IPS-18c (cell line): ENCODE results near the gene DIPK1B.
"Not testable (repeated sequence)": the region's sequence is repeated elsewhere in the genome, so short reads cannot be mapped to it uniquely, and the experiment has no call there.

ENCODE experiments used
- H3K4me3 ChIP-seq: 2 replicates; pipeline ENCODE4 v1.7.0; 2013; ENCODE audit warnings: low read depth, mild to moderate bottlenecking, low read length, moderate library complexity; ENCODE audit not compliant: insufficient read depth
- H3K9me3 ChIP-seq: one replicate; pipeline ENCODE4 v1.6.1; 2013; ENCODE audit warnings: mild to moderate bottlenecking, low read length, moderate library complexity; ENCODE audit not compliant: control insufficient read depth, insufficient read depth

The DIPK1B gene

GRCh38 chr9:136750526-136750925, 38.2 kb downstream of the DIPK1B start:
- Histone ChIP-seq H3K9me3 (no peaks in the 10 kb centered on the region), H3K4me3 (no peak overlapping the region)

DNA sequence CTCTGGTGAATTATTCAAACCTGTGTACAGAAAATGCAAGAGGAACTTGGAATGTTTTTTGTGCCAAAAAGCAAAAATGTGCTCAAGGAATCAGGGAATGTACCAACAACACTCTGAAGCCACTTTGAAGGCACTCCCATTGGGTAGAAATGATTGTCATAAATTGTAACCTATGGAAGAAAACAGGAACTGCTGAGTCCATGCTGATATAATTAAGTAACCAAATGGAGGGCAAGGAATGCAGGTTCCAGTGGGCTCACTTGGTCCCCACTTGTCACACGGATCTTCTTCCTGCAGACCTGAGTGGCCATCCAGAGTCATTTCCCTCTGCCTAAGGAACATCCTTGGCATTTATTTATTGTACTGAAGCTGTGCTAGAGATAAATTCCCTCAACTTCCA, 38.9 kb downstream of the DIPK1B start:
- Histone ChIP-seq H3K9me3 (no peaks in the 10 kb centered on the region), H3K4me3 (no peak overlapping the region)

- no peak overlapping the region for H3K4me3 ChIP-seq
- H3K9me3 ChIP-seq, result no peaks in the 10 kb centered on the region
Observed at GRCh38 chr9:136751814-136752213, 39.4 kb downstream of the DIPK1B start.

DNA sequence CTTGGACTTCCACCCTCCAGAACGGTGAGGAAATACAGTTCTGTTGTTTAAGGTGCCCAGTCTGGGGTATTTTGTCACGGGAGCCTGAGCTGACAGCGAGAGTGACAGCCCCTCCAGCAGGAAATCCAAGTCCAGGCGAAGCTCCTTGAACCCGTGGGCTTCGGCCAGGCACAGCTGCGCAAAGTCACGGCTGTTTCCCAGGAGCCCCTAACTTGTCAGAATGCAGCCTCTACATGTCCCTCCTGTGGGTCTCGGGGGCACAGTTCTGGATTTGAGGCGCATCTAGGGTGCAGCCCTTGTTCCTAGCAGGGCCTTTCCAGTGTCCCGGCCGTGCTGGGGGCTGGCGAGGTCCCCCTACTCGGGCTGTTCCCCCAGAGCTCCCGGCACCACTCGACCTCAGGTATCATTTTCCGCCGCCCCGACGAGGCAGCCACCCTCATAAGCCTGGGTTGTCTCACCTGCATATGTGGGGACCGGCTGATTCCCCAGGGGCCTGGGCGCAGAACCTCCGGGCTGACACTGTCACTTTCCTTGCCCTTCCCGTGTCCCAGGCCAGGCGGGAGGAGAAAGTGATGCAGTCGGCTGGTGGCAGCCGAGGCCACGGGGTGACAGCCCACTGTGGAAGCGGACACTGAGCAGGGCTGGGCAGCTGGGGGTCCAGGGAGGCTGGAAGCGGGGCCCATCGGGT, 41.1 kb downstream of the DIPK1B start:
- no peak overlapping the region for H3K4me3 ChIP-seq
- H3K9me3 ChIP-seq, result no peaks in the 10 kb centered on the region

DNA sequence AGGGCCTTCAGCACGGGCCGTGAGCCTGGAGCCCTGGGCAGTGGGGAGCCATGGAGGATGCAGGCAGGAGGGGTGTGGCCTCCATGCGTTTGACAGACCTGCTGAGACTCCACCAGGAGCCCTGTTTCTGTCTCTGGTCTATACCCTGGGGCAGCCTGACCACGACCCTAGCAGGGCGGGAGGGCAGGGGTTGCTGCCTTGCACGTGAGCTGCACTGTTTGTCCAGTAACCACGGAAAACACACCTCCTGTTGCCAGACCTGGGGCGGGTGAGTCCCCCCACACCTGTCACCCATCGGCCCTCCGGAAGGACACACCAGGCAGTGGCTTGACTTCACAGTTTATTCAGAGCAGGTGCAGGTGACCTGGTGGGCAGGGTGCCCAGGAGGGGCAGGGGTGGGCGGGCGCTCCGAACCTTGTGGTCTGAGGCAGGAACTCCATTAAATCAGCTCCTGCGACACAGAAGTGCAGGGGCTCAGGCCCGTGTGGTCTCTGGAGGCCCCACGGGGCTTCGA, 41.7 kb downstream of the DIPK1B start:
- no peaks in the 10 kb centered on the region for H3K9me3 ChIP-seq
- H3K4me3 ChIP-seq, result no peak overlapping the region

- Histone ChIP-seq H3K4me3 (no peak overlapping the region), H3K9me3 (no peaks in the 10 kb centered on the region)
Observed at GRCh38 chr9:136754626-136755301, 42.4 kb downstream of the DIPK1B start.

DNA sequence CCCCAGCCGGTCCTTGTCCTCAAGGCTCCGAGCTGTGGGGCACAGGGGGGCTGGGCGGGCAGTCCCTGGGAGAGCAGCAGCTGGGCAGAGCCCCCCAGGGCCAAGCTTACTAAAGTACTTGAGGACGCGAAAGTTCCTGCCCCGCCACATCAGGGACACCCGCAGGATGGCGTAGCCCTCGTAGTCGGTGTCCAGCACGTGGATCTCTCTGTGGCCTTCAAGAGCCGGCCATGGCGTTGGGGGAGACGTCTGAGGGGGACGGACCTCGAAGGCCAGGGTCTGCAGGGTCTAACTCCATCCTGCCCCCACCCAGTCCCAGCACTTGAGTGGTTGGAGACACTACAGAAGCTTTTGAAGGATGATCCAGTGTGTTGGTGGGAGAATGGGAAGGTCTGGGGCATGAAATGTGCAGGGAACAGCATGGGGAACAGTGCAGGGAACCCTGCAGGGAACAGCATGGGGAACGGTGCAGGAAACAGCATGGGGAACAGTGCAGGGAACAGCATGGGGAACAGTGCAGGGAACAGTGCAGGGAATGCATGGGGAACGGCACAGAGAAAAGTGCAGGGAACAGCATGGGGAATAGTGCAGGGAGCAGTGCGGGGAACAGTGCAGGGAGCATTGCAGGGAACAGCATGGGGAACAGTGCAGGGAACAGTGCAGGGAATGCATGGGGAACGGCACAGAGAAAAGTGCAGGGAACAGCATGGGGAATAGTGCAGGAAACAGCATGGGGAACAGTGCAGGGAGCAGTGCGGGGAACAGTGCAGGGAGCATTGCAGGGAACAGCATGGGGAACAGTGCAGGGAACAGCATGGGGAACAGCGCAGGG, 43.1 kb downstream of the DIPK1B start:
- not testable (repeated sequence) for H3K9me3 ChIP-seq, H3K4me3 ChIP-seq

DNA sequence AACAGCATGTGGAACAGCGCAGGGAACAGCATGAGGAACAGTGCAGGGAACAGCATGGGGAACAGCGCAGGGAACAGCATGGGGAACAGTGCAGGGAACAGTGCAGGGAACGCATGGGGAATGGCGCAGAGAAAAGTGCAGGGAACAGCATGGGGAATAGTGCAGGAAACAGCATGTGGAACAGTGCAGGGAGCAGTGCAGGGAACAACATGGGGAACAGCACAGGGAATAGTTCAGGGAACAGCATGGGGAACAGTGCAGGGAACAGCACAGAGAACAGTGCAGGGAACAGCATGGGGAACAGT, 43.7 kb downstream of the DIPK1B start:
- H3K4me3 ChIP-seq, result no peak overlapping the region
- peaks cover 2% of the 10 kb centered on the region for H3K9me3 ChIP-seq

- H3K4me3 ChIP-seq, result no peak overlapping the region
- peaks cover 2% of the 10 kb centered on the region for H3K9me3 ChIP-seq
Observed at GRCh38 chr9:136756836-136757235, 44.5 kb downstream of the DIPK1B start.

GRCh38 chr9:136757328-136757727, 45.0 kb downstream of the DIPK1B start:
- no peak overlapping the region for H3K4me3 ChIP-seq
- peaks cover 2% of the 10 kb centered on the region for H3K9me3 ChIP-seq

GRCh38 chr9:136757751-136758140, 45.4 kb downstream of the DIPK1B start:
- peaks cover 2% of the 10 kb centered on the region for H3K9me3 ChIP-seq

GRCh38 chr9:136759001-136759400, 46.6 kb downstream of the DIPK1B start:
- peaks cover 2% of the 10 kb centered on the region for H3K9me3 ChIP-seq
- H3K4me3 ChIP-seq, result no peak overlapping the region

More at GRCh38 chr9:136757751-136758140, 45.4 kb downstream of the DIPK1B start:
- H3K4me3 ChIP-seq, result no peak overlapping the region

DNA sequence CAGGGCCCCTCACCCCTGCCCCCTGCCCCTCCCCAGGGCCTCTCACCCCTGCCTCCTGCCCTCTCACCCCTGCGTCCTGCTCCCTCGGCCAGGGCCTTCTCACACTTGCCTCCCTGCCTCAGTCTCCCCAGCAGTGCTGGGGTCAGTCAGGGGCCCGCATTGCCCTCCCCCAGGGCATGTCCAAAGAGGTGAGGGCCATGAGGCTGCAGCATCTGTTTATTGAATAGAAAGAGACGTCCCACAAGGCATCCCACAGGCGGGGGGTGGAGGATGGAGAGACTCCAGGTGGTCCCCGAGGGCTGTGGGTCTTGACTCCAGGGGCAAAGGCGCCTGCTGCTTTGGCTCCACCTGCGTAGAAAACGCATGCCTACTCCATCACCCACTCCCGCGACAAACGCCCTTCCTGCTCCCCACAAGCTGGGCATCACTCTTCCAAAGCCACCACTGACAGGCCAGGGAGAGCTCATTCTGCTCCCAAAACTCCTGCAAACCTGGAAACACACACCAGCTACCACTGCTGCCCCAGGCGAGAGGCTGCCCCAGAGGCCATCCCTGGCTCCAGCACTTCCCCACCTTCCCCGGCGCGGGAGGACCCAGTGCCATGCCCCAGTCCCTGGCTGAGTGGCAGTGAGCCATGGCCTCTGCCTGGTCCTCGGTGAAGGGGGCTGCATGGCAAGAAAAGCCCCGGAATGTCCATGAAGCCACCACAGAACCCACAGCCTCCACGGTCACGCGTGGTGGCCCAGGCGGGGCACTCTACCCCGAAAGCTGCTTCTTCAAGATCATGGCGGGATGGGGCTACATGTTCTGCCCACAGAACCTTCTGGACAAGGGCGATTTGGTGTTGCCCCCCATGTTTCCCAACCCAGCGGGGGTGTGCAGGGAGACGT, 47.3 kb downstream of the DIPK1B start:
- Histone ChIP-seq H3K4me3 (no peak overlapping the region), H3K9me3 (peaks cover 2% of the 10 kb centered on the region)

- peaks cover 2% of the 10 kb centered on the region for H3K9me3 ChIP-seq
- no peak overlapping the region for H3K4me3 ChIP-seq
Observed at GRCh38 chr9:136760424-136760823, 48.1 kb downstream of the DIPK1B start.

GRCh38 chr9:136760834-136761544, 48.6 kb downstream of the DIPK1B start:
- H3K4me3 ChIP-seq, H3K9me3 ChIP-seq: not testable (repeated sequence)

DNA sequence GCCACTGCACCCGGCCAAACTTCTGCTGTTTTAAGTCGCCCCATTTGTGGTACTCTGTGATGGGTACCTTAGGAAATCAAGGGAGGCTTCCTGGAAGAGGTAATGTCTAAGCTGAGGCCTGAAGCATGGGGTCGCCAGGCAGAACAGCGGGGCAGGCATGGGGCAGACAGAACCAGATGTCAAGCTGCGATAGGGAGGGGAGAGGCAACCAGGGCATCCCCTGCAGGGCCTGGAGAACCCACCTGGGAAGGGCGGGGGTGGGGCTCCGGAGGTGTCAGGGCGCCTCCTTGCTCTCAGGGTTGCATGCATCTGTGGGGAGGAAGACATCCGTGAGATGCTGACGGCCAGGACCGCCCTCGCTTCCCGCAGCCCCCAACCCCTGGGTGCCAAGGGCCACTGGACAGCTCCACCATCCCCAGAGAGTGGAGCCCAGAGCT, 49.2 kb downstream of the DIPK1B start:
- Histone ChIP-seq H3K9me3 (peaks cover 2% of the 10 kb centered on the region), H3K4me3 (no peak overlapping the region)
